GM10248 (cell line): ENCODE measurements around the gene ARHGAP40.

Experiments
- CTCF ChIA-PET: fragments of 300-600 bp; sonication (Branson Sonifier 250); formaldehyde crosslinking; extraction: SDS; loops from one replicate; lab custom pipeline; 2021; ENCODE audit warnings: antibody characterized with exemption; lab: Yijun Ruan, JAX
- POLR2A ChIA-PET: fragments of 350-650 bp; sonication (Branson Sonifier 250); formaldehyde crosslinking; extraction: SDS; loops from one replicate; lab custom pipeline; 2020; ENCODE audit warnings: antibody characterized with exemption; lab: Yijun Ruan, JAX
- DNase-seq: peaks from one replicate; pipeline ENCODE4 v3.0.0; 2012; ENCODE audit errors: extremely low spot score
- TF ChIP-seq, protein P1 (sequence below): IDR thresholded peaks from 2 replicates; pipeline ENCODE4 v1.5.1; 2012; ENCODE audit warnings: mild to moderate bottlenecking, low read depth; ENCODE audit errors: extremely low read depth, missing control alignments, control extremely low read depth

ARHGAP40 gene

GRCh38 chr20:38599410-38599882 is 2.2 kb upstream of the ARHGAP40 start:
- TF ChIP-seq, protein P1, sequence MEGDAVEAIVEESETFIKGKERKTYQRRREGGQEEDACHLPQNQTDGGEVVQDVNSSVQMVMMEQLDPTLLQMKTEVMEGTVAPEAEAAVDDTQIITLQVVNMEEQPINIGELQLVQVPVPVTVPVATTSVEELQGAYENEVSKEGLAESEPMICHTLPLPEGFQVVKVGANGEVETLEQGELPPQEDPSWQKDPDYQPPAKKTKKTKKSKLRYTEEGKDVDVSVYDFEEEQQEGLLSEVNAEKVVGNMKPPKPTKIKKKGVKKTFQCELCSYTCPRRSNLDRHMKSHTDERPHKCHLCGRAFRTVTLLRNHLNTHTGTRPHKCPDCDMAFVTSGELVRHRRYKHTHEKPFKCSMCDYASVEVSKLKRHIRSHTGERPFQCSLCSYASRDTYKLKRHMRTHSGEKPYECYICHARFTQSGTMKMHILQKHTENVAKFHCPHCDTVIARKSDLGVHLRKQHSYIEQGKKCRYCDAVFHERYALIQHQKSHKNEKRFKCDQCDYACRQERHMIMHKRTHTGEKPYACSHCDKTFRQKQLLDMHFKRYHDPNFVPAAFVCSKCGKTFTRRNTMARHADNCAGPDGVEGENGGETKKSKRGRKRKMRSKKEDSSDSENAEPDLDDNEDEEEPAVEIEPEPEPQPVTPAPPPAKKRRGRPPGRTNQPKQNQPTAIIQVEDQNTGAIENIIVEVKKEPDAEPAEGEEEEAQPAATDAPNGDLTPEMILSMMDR, result no peak
- POLR2A ChIA-PET, result no interaction called here
- DNase-seq, result no peak
- CTCF ChIA-PET, result no interaction called here

GRCh38 chr20:38600057-38600456 is 1.6 kb upstream of the ARHGAP40 start:
- ChIA-PET CTCF (interaction anchor here (0.5 kb wide), 1 partner anchor 380 kb away, joined by 3 read pairs; no protein-coding TSS in a partner anchor), POLR2A (no interaction called here)
- TF ChIP-seq, protein P1, result no peak
- DNase-seq, result no peak

- CTCF ChIA-PET, result no interaction called here
- DNase-seq, result no peak
- POLR2A ChIA-PET, result no interaction called here
- TF ChIP-seq, protein P1, result no peak
Measured at GRCh38 chr20:38602185-38602581, 574 bp downstream of the ARHGAP40 start.

DNA sequence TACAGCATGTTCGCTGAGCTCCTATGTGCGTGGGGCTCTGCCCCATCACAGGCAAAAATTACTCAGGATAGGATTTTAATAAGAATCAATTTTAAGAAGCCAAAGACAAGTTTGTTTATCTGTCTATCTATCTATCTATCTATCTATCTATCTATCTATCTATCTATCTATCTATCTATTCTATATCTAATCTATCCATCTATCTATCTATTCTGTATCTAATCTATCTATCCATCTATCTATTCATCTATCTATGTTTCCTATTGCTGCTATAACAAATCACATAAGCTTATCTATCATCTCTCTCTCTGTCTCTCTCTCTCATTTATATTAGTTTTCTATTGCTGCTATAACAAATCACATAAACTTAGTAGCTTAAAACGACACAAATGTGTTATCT is 1.7 kb downstream of the ARHGAP40 start:
- TF ChIP-seq, protein P1, result no peak
- CTCF ChIA-PET, result interaction anchor here (1.4 to 1.7 kb wide), 2 partner anchors 12 to 15 kb away, joined by 3 read pairs; no protein-coding TSS in a partner anchor
- DNase-seq, result no peak
- POLR2A ChIA-PET, result no interaction called here

- ChIA-PET POLR2A (no interaction called here), CTCF (interaction anchor here (1.2 kb wide), 1 partner anchor 56 kb away, joined by 3 read pairs; no protein-coding TSS in a partner anchor)
- DNase-seq, result no peak
- TF ChIP-seq, protein P1, result no peak
Measured at GRCh38 chr20:38604873-38605303, 3.3 kb downstream of the ARHGAP40 start.

GRCh38 chr20:38607351-38607750 is 5.7 kb downstream of the ARHGAP40 start:
- ChIA-PET CTCF (no interaction called here), POLR2A (no interaction called here)
- TF ChIP-seq, protein P1, result no peak
- no peak for DNase-seq
